Liver (tissue), 9 donors: ENCODE results near the gene MUC13. TPM values are rescaled to one million over a fixed set of nuclear protein-coding genes. Genes with fewer than 3 reads are reported as not detected.

Experiments used
- DNase-seq: peaks from one replicate; pipeline ENCODE4 v3.0.0-alpha.2; 2017; ENCODE audit warnings: low spot score
- H3K27ac ChIP-seq, 2 donors: one replicate each; pipeline ENCODE4 v1.7.0; 2013; ENCODE audit warnings: inconsistent platforms in 2 of 2, low read length in 2 of 2, control low read depth in 1 of 2, low read depth in 1 of 2, mild to moderate bottlenecking in 1 of 2
- H3K27me3 ChIP-seq, 4 donors: one replicate each; pipeline versions ENCODE4 v1.6.1 to v1.7.0; 2013; ENCODE audit warnings: low read length in 3 of 4, inconsistent platforms in 1 of 4, mild to moderate bottlenecking in 1 of 4, moderate library complexity in 1 of 4; ENCODE audit not compliant: control insufficient read depth in 4 of 4, insufficient read depth in 4 of 4
- H3K36me3 ChIP-seq, 4 donors: one replicate each; pipeline versions ENCODE4 v1.6.1 to v1.7.0; 2013; ENCODE audit warnings: low read length in 3 of 4, mild to moderate bottlenecking in 3 of 4, low read depth in 1 of 4, moderate library complexity in 1 of 4; ENCODE audit not compliant: control insufficient read depth in 4 of 4, insufficient read depth in 3 of 4
- H3K4me1 ChIP-seq, 4 donors: one replicate each; pipeline versions ENCODE4 v1.6.1 to v1.7.0; 2013; ENCODE audit warnings: low read length in 3 of 4, mild to moderate bottlenecking in 3 of 4, moderate library complexity in 1 of 4; ENCODE audit not compliant: control insufficient read depth in 4 of 4, insufficient read depth in 4 of 4
- H3K4me3 ChIP-seq, 3 donors: one replicate each; pipeline versions ENCODE4 v1.6.1 to v1.7.0; 2013; ENCODE audit warnings: low read length in 3 of 3, control low read depth in 1 of 3, low read depth in 1 of 3, mild to moderate bottlenecking in 1 of 3
- H3K9ac ChIP-seq, 2 donors: one replicate each; pipeline ENCODE4 v1.7.0; 2013; ENCODE audit warnings: low read length in 2 of 2, mild to moderate bottlenecking in 2 of 2, moderate library complexity in 2 of 2, control low read depth in 1 of 2, low read depth in 1 of 2
- H3K9me3 ChIP-seq, 4 donors: one replicate each; pipeline versions ENCODE4 v1.6.1 to v1.7.0; 2013; ENCODE audit warnings: low read length in 3 of 4; ENCODE audit not compliant: control insufficient read depth in 4 of 4
- ATF3 ChIP-seq: IDR thresholded peaks from 2 replicates; pipeline ENCODE4 v1.6.1; 2016; ENCODE audit warnings: antibody characterized with exemption
- CTCF ChIP-seq: fragments of 150-350 bp; IDR thresholded peaks from 2 replicates; pipeline ENCODE4 v1.5.1; 2017; ENCODE audit warnings: improper control_type of control experiment, low read depth, low read length; ENCODE audit not compliant: missing input control
- EGR1 ChIP-seq, 2 donors: IDR thresholded peaks; 2 replicates each; pipeline ENCODE4 v1.6.1; 2016 to 2018; ENCODE audit warnings: antibody characterized with exemption in 2 of 2, low read depth in 2 of 2
- FOXA1 ChIP-seq: IDR thresholded peaks from 2 replicates; pipeline ENCODE4 v1.6.1; 2016; ENCODE audit warnings: antibody characterized with exemption
- GABPA ChIP-seq, 2 donors: IDR thresholded peaks in 1 of 2; conservative IDR thresholded peaks in 1 of 2; 2 replicates each; pipeline ENCODE4 v1.6.1; 2016; ENCODE audit warnings: antibody characterized with exemption in 2 of 2, mild to moderate bottlenecking in 1 of 2, moderate library complexity in 1 of 2
- JUND ChIP-seq, 2 donors: IDR thresholded peaks; 2 replicates each; pipeline ENCODE4 v1.6.1; 2016; ENCODE audit warnings: antibody characterized with exemption in 2 of 2
- MAX ChIP-seq: IDR thresholded peaks from 2 replicates; pipeline ENCODE4 v1.6.1; 2016; ENCODE audit warnings: antibody characterized with exemption
- NR2F2 ChIP-seq: IDR thresholded peaks from 2 replicates; pipeline ENCODE4 v1.6.1; 2016; ENCODE audit warnings: antibody characterized with exemption
- SP1 ChIP-seq: IDR thresholded peaks from 2 replicates; pipeline ENCODE4 v1.6.1; 2018; ENCODE audit warnings: antibody characterized with exemption, mild to moderate bottlenecking
- YY1 ChIP-seq: IDR thresholded peaks from 2 replicates; pipeline ENCODE4 v1.6.1; 2016; ENCODE audit warnings: antibody characterized with exemption, mild to moderate bottlenecking
- ZBTB33 ChIP-seq: IDR thresholded peaks from 2 replicates; pipeline ENCODE4 v1.6.1; 2016; ENCODE audit warnings: antibody characterized with exemption
- WGBS: extraction: QIAGEN DNeasy Blood & Tissue Kit; methylation state at CpG from one replicate; pipeline ENCODE4 v1.1.7; 2013; 5-methylcytosine and 5-hydroxymethylcytosine counted together
- polyA plus RNA-seq, 2 donors: library from polyadenylated mRNA; stranded (reverse) in 1 of 2; unstranded in 1 of 2; fragments of 200-250 nt in 1 of 2; fragments of >200 nt in 1 of 2; fragmentation: Nextera tagmentation in 1 of 2; extraction: Ambion mirVana in 1 of 2; gene quantifications; one replicate each; pipeline versions ENCODE4 v1.2.1 to v1.2.3, GENCODE V29; 2013 to 2015
- total RNA-seq, 2 donors: library from RNA; depleted of rRNA; stranded (reverse); fragments of >200 nt; gene quantifications; one replicate each; pipeline ENCODE4 v1.2.3, GENCODE V29; 2014
- donor health status: healthy.
- donor health status: healthy.
- donor health status: healthy.
- donor health status: healthy.
- donor health status: healthy.

The MUC13 gene
- total and polyA plus RNA-seq, 4 donors: under 0.01 to 0.45 TPM; not detected in 2

- H3K4me3 ChIP-seq: no peak overlapping the region
Observed at GRCh38 chr3:124904835-124905492, 29.6 kb downstream of the MUC13 start.

GRCh38 chr3:124903896-124904834 lies 30.4 kb downstream of the MUC13 start:
- H3K27me3 ChIP-seq: no peaks in the 10 kb centered on the region
- H3K4me1 ChIP-seq: peaks cover 0 to 4% (median 3%) of the 10 kb centered on the region in 4 donors
- H3K36me3 ChIP-seq: no peaks in the 10 kb centered on the region
- H3K4me3 ChIP-seq: no peak overlapping the region
- H3K27ac ChIP-seq: no peak overlapping the region
- TF ChIP-seq NR2F2: no peak
- no peak for TF ChIP-seq CTCF
- TF ChIP-seq EGR1 (IDR thresholded peaks at IDR 0.05; ENCODE audit: low read depth in 2 of 2): no peak
- TF ChIP-seq JUND (IDR thresholded peaks at IDR 0.05): no peak
- no peak for TF ChIP-seq ATF3
- no peak for TF ChIP-seq FOXA1
- no peak for TF ChIP-seq YY1
- no peak for TF ChIP-seq SP1
- no peaks in the 10 kb centered on the region for H3K9me3 ChIP-seq
- H3K9ac ChIP-seq: no peak overlapping the region
- 84% methylated on average over 1 of the region's 1 CpG for WGBS
- no peak for DNase-seq

More at GRCh38 chr3:124904835-124905492, 29.6 kb downstream of the MUC13 start:
- no peak for DNase-seq
- Histone ChIP-seq H3K36me3 (no peaks in the 10 kb centered on the region), H3K4me1 (peaks cover 0 to 2% (median 0%) of the 10 kb centered on the region in 4 donors), H3K27ac (no peak overlapping the region), H3K9me3 (no peaks in the 10 kb centered on the region), H3K9ac (no peak overlapping the region), H3K27me3 (no peaks in the 10 kb centered on the region)
- TF ChIP-seq GABPA (IDR thresholded peaks at IDR 0.05 in 1 of 2, conservative IDR thresholded peaks at IDR 0.05 in 1 of 2) (no peak), YY1 (no peak), MAX (no peak), NR2F2 (no peak), SP1 (no peak), ZBTB33 (no peak), FOXA1 (no peak), EGR1 (IDR thresholded peaks at IDR 0.05; ENCODE audit: low read depth in 2 of 2) (no peak)
- 78% methylated on average over 6 of the region's 6 CpGs for WGBS
